WTC11 (cell line): Measurements from ENCODE around the gene MAP3K10.

Source experiments
- ATF3 ChIP-seq: sonication (generic); formaldehyde crosslinking; conservative IDR thresholded peaks from 2 replicates; pipeline ENCODE4 v1.8.1; 2022; ENCODE audit warnings: mild to moderate bottlenecking, missing genetic modification reagents
- CTCF ChIP-seq: fragments of 200-600 bp; IDR thresholded peaks from 2 replicates; pipeline ENCODE4 v1.8.0; 2022; ENCODE audit warnings: antibody characterized with exemption
- ETV6 ChIP-seq: sonication (generic); formaldehyde crosslinking; IDR thresholded peaks from 2 replicates; pipeline ENCODE4 v1.8.1; 2022; ENCODE audit warnings: mild to moderate bottlenecking, missing genetic modification reagents
- IRF1 ChIP-seq: sonication (generic); formaldehyde crosslinking; IDR thresholded peaks from 2 replicates; pipeline ENCODE4 v1.8.0; 2023; ENCODE audit warnings: missing genetic modification reagents
- IRF2 ChIP-seq: sonication (generic); formaldehyde crosslinking; IDR thresholded peaks from 2 replicates; pipeline ENCODE4 v1.8.0; 2022; ENCODE audit warnings: low read depth, missing genetic modification reagents, borderline replicate concordance
- MAX ChIP-seq: sonication (generic); formaldehyde crosslinking; IDR thresholded peaks from 2 replicates; pipeline ENCODE4 v1.8.0; 2022; ENCODE audit warnings: mild to moderate bottlenecking, missing genetic modification reagents
- ZNF219 ChIP-seq: sonication (generic); formaldehyde crosslinking; IDR thresholded peaks from 2 replicates; pipeline ENCODE4 v1.8.0; 2023; ENCODE audit warnings: missing genetic modification reagents, mild to moderate bottlenecking, borderline replicate concordance

- no peak for TF ChIP-seq CTCF
- no peak for TF ChIP-seq IRF2 (CRISPR knock-in tag)
- TF ChIP-seq MAX (CRISPR knock-in tag): no peak
- TF ChIP-seq ATF3: no peak
- TF ChIP-seq IRF1 (CRISPR knock-in tag): no peak
- TF ChIP-seq ETV6 (CRISPR knock-in tag): no peak
- no peak for TF ChIP-seq ZNF219 (CRISPR knock-in tag)
Observed at GRCh38 chr19:40231057-40231456, 39.8 kb downstream of the MAP3K10 start.
